ENCODE data around the gene IYD. TPM values are rescaled to one million over a fixed set of nuclear protein-coding genes. Genes with fewer than 3 reads are reported as not detected.
A peak's percentile ranks its signal among the peaks of the same experiment; 100 is the strongest.

Gene IYD
- total and polyA plus RNA-seq, 10 of the 15 experiments (the other 5 are each of a cell fraction or from before 2014, with no cell fraction given), result 0.07 TPM; not detected in 9

DNA sequence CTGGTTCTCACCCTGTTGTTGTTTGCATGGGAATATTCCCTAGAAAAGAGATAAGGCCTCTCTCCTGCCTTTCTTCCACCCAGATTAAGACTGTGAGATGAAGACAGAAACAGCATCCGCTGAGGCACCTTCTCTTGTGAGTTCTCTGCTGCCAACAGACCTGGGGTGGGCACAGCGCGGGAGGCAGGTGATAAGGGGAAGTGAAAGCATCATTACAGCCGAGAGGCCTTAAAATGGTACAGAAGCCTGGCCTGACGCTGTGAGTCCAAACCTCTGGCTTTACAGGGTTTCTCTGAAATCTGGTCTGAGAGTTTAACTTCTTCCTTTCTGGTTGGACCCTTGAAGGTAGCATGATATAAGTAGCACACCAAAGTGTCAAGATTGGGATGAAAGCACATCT lies 21.0 kb upstream of the IYD start (continued):
- TF ChIP-seq RELB (IDR thresholded peaks at IDR 0.05; ENCODE audit: low read depth), result no peak
- TF ChIP-seq SIX5 (IDR thresholded peaks at IDR 0.05; ENCODE audit: low read depth, low read length, severe bottlenecking), result no peak
- no peak for TF ChIP-seq SREBF2 (IDR thresholded peaks at IDR 0.05; ENCODE audit: low read length)
- no peak for TF ChIP-seq NKRF (conservative IDR thresholded peaks at IDR 0.05)
- TF ChIP-seq IRF4 (IDR thresholded peaks at IDR 0.05; ENCODE audit: low read depth, low read length), result 0 out of 2 replicates have a peak, but pooled peaks have one; percentile 23
- peak; percentile 91 for TF ChIP-seq SPI1 (IDR thresholded peaks at IDR 0.05; ENCODE audit: borderline replicate concordance, insufficient read depth, low read depth, low read length)
- TF ChIP-seq CBX5 (IDR thresholded peaks at IDR 0.05; ENCODE audit: low read depth), result no peak
- TF ChIP-seq POU2F2 (IDR thresholded peaks at IDR 0.05; ENCODE audit: borderline replicate concordance, low read depth, low read length), result no peak
- no peak for TF ChIP-seq FOS (IDR thresholded peaks at IDR 0.05; ENCODE audit: borderline replicate concordance, extremely low read depth, insufficient read length)
- TF ChIP-seq ZNF24 (IDR thresholded peaks at IDR 0.05), result peak; percentile 73; the same call in 1 of the 2 replicates
- no peak for TF ChIP-seq YY1 (IDR thresholded peaks at IDR 0.05; ENCODE audit: low read depth, low read length)
- 0 out of 2 replicates have a peak, but pooled peaks have one; percentile 22 for TF ChIP-seq DPF2 (IDR thresholded peaks at IDR 0.05)
